NCI-H2107 (cell line): ENCODE measurements around the gene RAB24.
A peak's percentile ranks its signal among the peaks of the same experiment; 100 is the strongest.
"Not testable (repeated sequence)": the region's sequence is repeated elsewhere in the genome, so short reads cannot be mapped to it uniquely, and the experiment has no call there.

Source experiments
- DNase-seq: peaks from one replicate; lab custom pipeline; 2025; lab: John Stamatoyannopoulos, UW

Gene RAB24

DNA sequence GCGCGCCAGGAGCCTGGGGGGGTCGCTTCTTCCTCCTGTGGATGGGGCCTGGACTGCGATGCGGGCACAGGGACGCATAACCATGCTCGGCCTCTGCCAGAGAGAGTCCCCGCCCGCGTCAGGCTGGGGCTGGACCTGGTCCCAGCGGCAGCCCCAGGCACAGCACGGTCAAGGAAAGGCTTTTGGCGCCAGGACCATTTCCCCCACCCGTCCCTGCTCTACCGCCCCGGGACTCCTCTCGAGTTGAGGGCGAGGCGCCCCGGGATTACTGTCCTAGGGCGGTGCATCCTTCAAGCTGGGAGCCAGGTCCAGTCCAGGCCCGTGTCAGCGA is 7.8 kb upstream of the RAB24 start:
- no peak for DNase-seq

DNA sequence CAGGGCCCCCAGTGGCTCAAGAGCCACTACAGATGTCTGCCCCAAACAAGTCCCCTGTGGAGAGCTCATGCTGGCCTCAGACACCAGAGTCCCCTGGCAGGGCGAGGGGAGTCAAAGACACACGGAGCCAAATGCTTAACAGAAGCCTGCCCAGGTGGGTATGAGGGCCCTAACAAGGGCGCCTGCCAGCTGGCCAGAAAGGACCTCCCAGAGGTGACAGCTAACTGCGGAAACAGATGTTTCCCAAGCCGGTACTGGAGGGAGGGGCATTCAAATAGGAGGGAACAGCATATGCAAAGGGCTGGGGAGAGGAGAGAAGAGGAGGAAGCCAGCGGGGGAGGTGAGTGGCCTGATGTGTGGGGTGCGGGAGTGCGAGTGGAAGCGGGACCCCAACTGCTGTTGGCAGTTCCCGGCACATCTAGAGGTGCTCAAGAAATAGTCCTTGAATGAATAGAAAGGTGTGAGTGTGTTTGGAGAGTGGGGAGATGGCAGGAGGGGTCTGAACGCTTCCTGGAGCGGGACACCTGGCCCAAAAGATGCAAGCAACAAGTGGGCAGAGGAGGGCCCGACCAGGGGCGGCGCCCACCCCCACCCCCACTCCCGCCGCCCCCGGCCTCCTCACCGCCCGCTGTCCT is 7.4 kb upstream of the RAB24 start:
- DNase-seq: no peak

DNA sequence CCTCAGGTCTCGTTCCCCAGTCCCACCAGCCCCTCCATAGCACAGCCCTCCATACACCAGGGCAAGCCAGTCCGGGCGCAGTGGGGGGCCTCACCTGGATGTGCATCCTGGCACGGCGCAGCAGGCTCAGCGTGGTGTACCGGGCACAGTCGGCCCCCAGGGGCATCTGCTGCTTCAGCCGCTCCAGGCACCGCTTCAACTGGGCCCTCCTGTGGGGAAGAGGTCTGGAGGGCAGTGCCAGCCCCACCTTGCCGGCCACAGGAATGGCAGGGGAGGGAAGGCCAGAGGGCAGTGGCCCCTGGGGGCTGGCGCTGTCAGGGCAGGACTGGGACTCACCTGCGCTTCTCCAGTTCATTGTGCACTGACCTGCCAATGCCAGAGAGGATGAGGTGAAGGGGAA is 6.8 kb upstream of the RAB24 start:
- DNase-seq: no peak

- DNase-seq: no peak
Measured at GRCh38 chr5:177309351-177310191, 6.1 kb upstream of the RAB24 start.

DNA sequence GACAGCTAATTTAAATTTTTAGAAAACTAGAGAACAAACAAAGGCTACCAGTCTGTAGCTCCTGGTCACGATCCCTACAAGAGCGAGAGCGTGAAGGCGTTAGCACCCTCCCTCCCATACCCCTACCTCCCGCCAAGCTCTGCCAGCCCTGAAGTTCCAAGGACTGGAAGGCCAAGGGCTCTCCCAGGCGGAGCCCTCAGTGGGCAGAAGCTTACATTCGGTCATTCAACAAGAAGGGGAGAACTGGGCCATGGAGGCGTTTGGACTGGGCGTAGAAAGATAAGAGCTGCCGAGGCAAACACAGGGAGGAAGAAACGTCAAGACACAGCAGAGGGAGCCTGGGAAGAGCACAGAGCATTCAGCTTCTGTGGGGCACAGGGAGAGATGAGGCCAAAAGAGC is 5.2 kb upstream of the RAB24 start:
- no peak for DNase-seq

DNA sequence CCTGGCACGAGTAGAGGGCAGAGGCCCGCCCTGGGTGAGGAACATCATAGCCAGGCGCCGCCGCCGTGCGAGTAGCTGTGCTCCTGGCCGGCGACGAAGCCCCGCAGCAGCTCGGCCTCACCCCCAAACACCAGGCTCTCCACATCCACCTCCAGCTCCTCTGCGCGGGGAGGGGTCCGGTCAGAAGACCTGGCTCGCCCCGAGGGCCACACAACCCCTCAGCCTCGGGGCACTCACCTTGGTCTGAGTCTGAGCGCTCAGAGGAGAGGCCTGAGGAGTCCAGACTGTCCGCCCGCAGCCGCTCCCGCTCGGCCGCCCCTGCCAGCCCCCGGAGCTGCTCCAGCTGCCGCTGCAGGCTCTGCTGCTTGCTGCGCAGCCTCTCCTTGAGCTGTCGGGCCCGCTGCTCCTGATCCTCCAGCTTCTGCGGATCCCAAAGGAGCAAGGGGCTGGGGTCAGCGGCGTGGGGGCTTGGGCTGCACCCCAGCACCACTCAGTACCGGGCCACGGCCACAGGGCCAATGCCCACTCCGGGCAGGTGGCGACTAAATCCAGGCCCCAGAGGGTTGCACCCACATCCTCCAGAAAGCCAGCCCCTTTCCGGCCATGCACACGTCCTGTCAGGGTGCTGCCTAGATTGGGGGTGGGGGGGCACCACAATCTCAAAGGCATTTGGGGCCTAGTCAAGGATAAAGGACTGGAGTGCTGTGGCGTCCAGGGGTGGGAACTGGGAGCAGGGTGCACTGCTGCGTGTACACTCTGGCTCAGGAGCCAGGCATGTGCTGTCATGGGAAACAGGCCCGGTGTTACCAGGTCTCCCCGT is 4.2 kb upstream of the RAB24 start:
- DNase-seq: no peak

GRCh38 chr5:177306674-177307543 is 3.4 kb upstream of the RAB24 start:
- no peak for DNase-seq

DNA sequence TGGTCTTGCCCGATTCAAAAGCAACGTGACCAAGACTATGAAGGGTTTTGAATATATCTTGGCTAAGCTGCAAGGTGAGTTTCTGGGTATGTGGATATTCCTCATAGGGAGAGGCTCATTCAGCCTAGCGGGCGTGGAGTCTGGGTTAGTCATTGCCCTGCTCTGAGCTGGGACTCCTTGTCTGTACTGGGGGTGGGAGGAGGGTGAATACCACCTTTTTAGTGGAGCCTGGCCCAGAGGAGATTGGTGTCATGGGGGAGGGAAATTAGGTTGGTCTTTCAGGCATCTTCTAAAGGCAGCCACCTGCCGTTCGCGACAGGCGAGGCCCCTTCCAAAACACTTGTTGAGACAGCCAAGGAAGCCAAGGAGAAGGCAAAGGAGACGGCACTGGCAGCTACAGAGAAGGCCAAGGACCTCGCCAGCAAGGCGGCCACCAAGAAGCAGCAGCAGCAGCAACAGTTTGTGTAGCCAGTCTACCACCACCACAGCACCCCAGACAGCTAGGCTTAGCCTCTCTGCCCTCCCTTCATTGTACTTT is 2.7 kb upstream of the RAB24 start:
- not testable (repeated sequence) for DNase-seq

- DNase-seq: no peak
Measured at GRCh38 chr5:177304392-177305119, 1.0 kb upstream of the RAB24 start.

GRCh38 chr5:177303925-177304391 is 439 bp upstream of the RAB24 start:
- DNase-seq: no peak

- no peak for DNase-seq
Measured at GRCh38 chr5:177302354-177303110, 987 bp downstream of the RAB24 start.

- DNase-seq: peak; percentile 56
Measured at GRCh38 chr5:177301503-177302165, 1.9 kb downstream of the RAB24 start.

- DNase-seq: no peak
Measured at GRCh38 chr5:177300951-177301350, 2.6 kb downstream of the RAB24 start.

- DNase-seq: no peak
Measured at GRCh38 chr5:177300236-177300880, 3.2 kb downstream of the RAB24 start.

- no peak for DNase-seq
Measured at GRCh38 chr5:177299697-177300096, 3.8 kb downstream of the RAB24 start.

- no peak for DNase-seq
Measured at GRCh38 chr5:177297922-177298321, 5.6 kb downstream of the RAB24 start.

GRCh38 chr5:177296581-177296980 is 6.9 kb downstream of the RAB24 start:
- no peak for DNase-seq

GRCh38 chr5:177295924-177296323 is 7.6 kb downstream of the RAB24 start:
- DNase-seq: no peak

- DNase-seq: no peak
Measured at GRCh38 chr5:177294632-177295031, 8.9 kb downstream of the RAB24 start.
